ENCODE results near the gene RNF215. TPM values are rescaled to one million over a fixed set of nuclear protein-coding genes. Genes with fewer than 3 reads are reported as not detected.

RNF215 gene
- total and polyA plus RNA-seq, 2 of the 13 experiments (the other 11 are each of a cell fraction or from before 2014, with no cell fraction given) = 5.3 to 6.1 TPM

DNA sequence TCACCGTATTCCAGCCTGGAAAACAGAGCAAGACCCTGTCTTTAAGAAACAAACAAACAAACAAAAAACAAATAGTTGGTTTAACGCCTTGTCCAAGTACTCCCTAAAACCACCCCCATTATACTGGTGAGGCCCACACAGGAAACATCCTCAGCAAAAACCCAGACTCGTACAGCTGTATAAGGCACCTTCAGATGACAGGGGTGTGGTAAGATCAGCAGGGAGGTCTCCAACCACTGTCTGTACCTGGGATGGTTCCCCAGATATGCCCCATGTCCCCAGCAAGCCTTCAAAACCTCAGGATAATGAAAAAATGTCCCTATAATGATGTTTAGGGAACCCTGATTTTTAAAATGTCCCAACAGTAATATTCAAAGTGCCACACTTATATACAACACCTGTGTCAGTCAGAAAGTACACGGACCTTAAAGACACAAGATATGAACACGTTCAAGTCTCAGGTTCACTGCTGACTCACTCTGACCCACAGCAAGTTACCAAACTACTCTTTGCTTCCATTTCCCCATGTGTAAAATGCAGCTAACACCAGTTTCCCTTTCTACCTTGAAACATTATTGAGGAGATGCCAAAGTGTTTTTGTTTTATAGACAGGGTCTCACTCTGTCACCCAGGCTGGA lies 39.8 kb downstream of the RNF215 start:
- Histone ChIP-seq H3K4me2 (ENCODE audit: low read depth, low read length) (no peak overlapping the region), H3K9me3 (ENCODE audit: low read length) (no peaks in the 10 kb centered on the region), H3K4me1 (ENCODE audit: insufficient read depth, low read length) (peaks cover 12% of the 10 kb centered on the region), H3K27ac (ENCODE audit: extremely low read length, insufficient read depth, low read length) (no peak overlapping the region), H3K4me3 (replicated peaks in 1 of 3; ENCODE audit: insufficient read depth in 1 of 3, low read depth in 2 of 3, low read length in 3 of 3) (no peak overlapping the region), H3K27me3 (ENCODE audit: control insufficient read depth in 1 of 2, insufficient read depth in 2 of 2, low read length in 2 of 2) (no peaks in the 10 kb centered on the region), H3K36me3 (replicated peaks in 1 of 2; ENCODE audit: control insufficient read depth in 1 of 2, insufficient read depth in 2 of 2, low read length in 2 of 2) (peaks cover 50 to 93% of the 10 kb centered on the region in 2 experiments), H4K20me1 (ENCODE audit: insufficient read depth, low read length) (peaks cover 4% of the 10 kb centered on the region; the same call in 1 of the 2 replicates), H3K79me2 (ENCODE audit: insufficient read depth, low read length) (peaks cover 10% of the 10 kb centered on the region), H2AFZ (ENCODE audit: low read length) (no peak overlapping the region), H3K9ac (ENCODE audit: insufficient read depth, low read depth, low read length) (no peak overlapping the region)
- CTCF ChIA-PET (ENCODE audit: low intra/inter-chr PET ratio, low total read pairs) = no interaction called here
- TF ChIP-seq MEF2D (CRISPR knock-in tag; IDR thresholded peaks at IDR 0.05) (no peak), KDM5A (IDR thresholded peaks at IDR 0.05; ENCODE audit: borderline replicate concordance, low read length) (no peak), SNAPC2 (CRISPR knock-in tag; IDR thresholded peaks at IDR 0.05) (no peak), SATB2 (CRISPR knock-in tag; IDR thresholded peaks at IDR 0.05) (no peak), ZNF773 (CRISPR knock-in tag; IDR thresholded peaks at IDR 0.05; ENCODE audit: borderline replicate concordance) (no peak), ELF4 (CRISPR knock-in tag; IDR thresholded peaks at IDR 0.05; ENCODE audit: borderline replicate concordance) (no peak), ZFP62 (CRISPR knock-in tag; IDR thresholded peaks at IDR 0.05) (no peak), SIX1 (CRISPR knock-in tag; IDR thresholded peaks at IDR 0.05; ENCODE audit: borderline replicate concordance) (no peak), ZNF550 (CRISPR knock-in tag; IDR thresholded peaks at IDR 0.05; ENCODE audit: borderline replicate concordance) (no peak), ZFAT (CRISPR knock-in tag; conservative IDR thresholded peaks at IDR 0.05) (no peak), CBX5 (CRISPR knock-in tag; IDR thresholded peaks at IDR 0.05; ENCODE audit: borderline replicate concordance) (no peak)
- TF ChIP-seq, protein P1, sequence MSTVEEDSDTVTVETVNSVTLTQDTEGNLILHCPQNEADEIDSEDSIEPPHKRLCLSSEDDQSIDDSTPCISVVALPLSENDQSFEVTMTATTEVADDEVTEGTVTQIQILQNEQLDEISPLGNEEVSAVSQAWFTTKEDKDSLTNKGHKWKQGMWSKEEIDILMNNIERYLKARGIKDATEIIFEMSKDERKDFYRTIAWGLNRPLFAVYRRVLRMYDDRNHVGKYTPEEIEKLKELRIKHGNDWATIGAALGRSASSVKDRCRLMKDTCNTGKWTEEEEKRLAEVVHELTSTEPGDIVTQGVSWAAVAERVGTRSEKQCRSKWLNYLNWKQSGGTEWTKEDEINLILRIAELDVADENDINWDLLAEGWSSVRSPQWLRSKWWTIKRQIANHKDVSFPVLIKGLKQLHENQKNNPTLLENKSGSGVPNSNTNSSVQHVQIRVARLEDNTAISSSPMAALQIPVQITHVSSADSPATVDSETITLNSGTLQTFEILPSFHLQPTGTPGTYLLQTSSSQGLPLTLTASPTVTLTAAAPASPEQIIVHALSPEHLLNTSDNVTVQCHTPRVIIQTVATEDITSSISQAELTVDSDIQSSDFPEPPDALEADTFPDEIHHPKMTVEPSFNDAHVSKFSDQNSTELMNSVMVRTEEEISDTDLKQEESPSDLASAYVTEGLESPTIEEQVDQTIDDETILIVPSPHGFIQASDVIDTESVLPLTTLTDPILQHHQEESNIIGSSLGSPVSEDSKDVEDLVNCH (CRISPR knock-in tag; IDR thresholded peaks at IDR 0.05) = no peak
- TF ChIP-seq, protein P2, sequence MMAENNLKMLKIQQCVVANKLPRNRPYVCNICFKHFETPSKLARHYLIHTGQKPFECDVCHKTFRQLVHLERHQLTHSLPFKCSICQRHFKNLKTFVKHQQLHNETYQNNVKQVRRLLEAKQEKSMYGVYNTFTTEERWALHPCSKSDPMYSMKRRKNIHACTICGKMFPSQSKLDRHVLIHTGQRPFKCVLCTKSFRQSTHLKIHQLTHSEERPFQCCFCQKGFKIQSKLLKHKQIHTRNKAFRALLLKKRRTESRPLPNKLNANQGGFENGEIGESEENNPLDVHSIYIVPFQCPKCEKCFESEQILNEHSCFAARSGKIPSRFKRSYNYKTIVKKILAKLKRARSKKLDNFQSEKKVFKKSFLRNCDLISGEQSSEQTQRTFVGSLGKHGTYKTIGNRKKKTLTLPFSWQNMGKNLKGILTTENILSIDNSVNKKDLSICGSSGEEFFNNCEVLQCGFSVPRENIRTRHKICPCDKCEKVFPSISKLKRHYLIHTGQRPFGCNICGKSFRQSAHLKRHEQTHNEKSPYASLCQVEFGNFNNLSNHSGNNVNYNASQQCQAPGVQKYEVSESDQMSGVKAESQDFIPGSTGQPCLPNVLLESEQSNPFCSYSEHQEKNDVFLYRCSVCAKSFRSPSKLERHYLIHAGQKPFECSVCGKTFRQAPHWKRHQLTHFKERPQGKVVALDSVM (CRISPR knock-in tag; IDR thresholded peaks at IDR 0.05) = no peak
- ATAC-seq = no peak
- no peak for FAIRE-seq
- in situ Hi-C loops (cut with HindIII; ENCODE audit: extremely low pct_ligation_motif_present, low pct_unique_long_range_greater_than_20kb) (no loop called here), intact Hi-C loops (cut with micrococcal nuclease; ENCODE audit: unreplicated experiment) (no loop called here)
- POLR2A ChIA-PET = interaction anchor here (1.4 to 1.9 kb wide), 2 partner anchors 9 to 15 kb away, joined by 3 to 4 read pairs; partner anchors contain the start of genes CCDC157 and SF3A1
- 95% methylated on average over 5 of the region's 5 CpGs for WGBS (ENCODE audit: low lambda C conversion rate)
- no peak for DNase-seq (ENCODE audit: low spot score)
- no TSS peak for BruUV-seq (replicated peaks)
